DLD1 (cell line): ENCODE data around the gene MEX3C.

Experiments
- in situ Hi-C: cut with HindIII; loops from 2 replicates; pipeline ENCODE4 v1.10.0; 2017; ENCODE audit warnings: low sequenced_read_pairs

Gene MEX3C

DNA sequence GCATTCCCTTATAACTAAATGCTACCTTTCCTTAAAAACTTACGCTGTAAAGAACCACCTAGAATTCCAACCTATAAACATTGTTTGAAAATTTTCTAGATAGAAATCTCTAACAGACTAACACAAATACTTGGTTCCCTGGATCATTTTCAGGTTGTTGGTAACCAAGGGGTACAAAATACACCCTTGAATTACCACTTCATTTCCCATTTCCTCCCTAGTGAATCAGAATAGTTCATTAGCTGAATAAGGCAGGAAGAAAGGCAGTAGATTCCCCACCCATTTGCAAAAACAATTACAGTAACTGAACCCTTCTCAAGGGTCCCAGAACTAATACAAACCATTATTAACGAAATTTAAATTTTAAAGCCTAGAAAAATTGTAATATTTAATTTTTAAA lies 5.5 kb downstream of the MEX3C start:
- in situ Hi-C loops = loop anchor here (5.0 kb wide), 1 partner anchor 65 kb away; no protein-coding TSS in a partner anchor

DNA sequence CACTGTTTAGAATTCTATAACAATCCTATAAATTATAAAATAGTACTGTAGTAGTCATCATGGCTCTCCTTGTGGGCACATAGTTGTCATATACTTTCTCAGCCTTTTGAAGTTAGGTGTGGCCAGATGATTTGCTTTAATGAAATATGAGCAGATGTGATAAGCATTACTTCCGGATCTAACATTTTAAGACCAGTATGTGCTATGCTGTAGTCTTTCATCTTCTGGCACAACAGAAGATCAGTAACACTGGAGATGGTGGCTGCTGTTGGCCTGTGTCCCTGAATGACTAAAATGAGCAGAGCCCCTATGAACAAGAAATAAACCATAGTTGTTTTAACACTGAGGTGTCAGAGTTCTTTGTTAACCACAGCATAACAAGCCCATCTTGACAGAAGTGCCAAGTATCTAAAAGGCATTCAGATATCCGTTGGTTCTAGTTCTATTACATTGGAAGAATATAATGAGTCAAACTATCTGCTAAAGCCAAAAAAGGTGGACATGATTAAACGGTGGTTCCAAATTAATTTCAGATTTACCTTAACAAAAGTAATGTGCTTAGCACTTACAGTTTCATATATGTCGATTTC lies 6.3 kb downstream of the MEX3C start:
- in situ Hi-C loops = loop anchor here (5.0 kb wide), 1 partner anchor 64 kb away; no protein-coding TSS in a partner anchor

- in situ Hi-C loops = loop anchor here (5.0 kb wide), 1 partner anchor 63 kb away; no protein-coding TSS in a partner anchor
Measured at GRCh38 chr18:51190000-51190399, 7.5 kb downstream of the MEX3C start.

- in situ Hi-C loops = no loop called here
Measured at GRCh38 chr18:51188024-51188701, 9.3 kb downstream of the MEX3C start.

DNA sequence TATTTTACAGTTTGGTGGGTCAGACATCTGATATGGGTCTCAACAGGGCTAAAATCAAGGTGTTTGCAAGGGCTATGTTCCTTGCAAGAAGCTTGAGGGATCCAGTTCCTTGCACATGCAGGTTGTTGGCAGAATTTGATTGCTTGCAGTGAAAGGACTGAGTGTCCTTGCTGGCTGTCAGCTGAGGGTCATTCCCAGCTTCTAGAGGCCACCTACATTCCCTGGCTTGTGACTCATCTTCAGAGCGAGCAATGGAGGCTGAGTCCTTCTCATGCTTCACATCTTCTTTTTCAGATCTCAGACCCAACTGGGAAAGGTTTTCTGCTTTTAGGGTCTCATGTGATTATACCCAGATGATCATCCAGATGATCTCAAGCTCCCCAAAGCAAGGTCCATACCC lies 12.4 kb downstream of the MEX3C start:
- in situ Hi-C loops = no loop called here

DNA sequence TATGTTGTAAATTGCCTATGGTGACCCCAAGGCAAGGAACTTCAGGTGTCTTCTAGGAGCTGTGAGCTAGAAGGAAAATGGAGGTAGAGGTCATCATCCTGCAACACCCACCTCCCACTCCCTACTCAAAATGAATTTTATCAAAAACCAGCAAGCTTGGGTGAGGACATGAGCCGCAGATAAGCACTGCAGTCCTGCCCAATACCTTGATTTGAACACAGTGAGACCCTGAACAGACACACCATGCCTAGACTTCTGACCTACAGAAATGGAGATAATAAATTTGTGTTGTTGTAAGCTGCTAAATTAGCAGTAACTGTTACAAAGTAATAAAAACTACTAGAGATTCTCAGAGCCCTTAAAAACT lies 13.4 kb downstream of the MEX3C start:
- in situ Hi-C loops = no loop called here

GRCh38 chr18:51183372-51184090 lies 13.9 kb downstream of the MEX3C start:
- in situ Hi-C loops = no loop called here

DNA sequence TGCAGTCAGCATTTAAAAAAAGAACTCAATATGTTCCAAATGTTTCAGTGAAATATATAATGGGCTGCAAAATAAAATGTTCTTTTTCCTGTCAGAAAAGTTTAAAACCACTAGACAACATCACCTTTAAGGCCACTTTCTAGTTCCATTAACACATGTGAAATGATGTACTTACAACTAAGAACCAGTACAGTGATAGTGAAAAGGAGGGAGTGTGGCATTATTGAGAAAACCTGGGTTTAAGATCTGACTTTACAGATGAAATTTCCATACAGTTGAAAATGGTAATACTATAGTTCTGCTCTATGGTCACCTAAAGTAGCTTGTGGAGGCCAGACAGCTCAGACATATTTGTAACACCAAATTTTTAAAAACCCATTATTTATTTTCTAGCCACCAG lies 14.7 kb downstream of the MEX3C start:
- in situ Hi-C loops = no loop called here

DNA sequence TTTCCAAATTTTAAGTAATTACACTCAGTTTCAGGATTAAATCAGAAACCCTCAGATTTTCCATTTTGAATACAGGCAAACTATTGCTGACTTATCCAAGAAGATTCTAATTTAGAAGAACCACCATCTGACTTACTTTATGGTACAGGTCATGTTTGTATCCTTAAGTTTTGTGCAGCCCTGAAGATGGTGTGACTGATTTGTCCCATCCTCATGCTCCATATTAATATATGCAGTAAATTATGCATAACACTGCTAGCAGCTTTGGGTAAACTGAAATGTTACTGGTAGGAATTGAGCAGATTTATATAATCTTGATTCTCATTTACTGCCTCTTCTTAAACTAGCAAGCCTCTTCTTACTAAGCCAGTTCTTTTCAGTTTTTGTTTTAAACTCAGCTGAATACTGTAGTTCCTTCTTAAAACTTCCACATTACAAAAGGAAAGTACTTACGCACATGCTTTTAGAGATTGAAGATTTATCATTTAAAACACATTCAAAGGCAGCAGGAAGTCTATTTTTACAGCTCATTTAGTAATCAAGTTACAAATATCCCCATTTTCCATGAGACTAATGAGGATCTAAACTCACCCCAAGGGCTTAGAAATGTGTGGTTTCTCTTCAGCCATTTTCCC lies 25.7 kb downstream of the MEX3C start:
- in situ Hi-C loops = no loop called here

- in situ Hi-C loops = no loop called here
Measured at GRCh38 chr18:51171223-51171622, 26.3 kb downstream of the MEX3C start.

- in situ Hi-C loops = no loop called here
Measured at GRCh38 chr18:51170664-51171063, 26.8 kb downstream of the MEX3C start.

- in situ Hi-C loops = no loop called here
Measured at GRCh38 chr18:51169731-51170130, 27.8 kb downstream of the MEX3C start.

GRCh38 chr18:51168960-51169662 lies 28.4 kb downstream of the MEX3C start:
- in situ Hi-C loops = no loop called here

DNA sequence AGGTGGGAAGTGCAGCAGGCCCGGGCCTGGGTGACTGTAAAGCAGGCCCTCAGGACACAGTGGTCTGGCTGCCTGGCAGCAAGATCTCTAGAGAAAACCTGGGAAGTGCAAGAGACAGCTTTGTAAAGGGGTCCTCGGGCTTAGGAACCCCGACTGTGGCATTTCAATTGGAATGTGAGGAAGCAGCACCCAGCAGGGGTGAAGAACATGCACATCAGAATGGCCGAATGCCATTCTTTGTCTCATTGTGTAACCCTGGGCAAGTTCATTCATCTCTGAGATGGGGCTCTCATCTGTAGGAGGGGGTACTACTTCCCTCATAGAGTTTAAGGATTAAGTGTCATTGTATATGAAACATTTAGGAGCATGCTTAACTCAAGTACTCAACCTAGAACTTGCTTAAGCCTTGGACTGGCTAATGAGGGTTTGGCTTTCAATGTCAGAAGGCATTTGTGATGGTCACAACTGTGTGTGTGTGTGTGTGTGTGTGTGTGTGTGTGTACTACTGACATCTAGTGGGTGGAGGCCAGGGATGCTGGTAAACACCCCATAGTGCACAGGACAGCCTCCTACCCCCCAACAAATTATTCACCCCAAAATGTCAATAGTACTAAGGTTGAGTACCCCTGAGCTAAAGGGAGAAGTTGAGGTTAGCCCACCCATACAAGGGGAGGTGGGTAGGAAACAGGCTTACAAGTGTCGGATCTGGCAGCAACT lies 29.3 kb downstream of the MEX3C start:
- in situ Hi-C loops = no loop called here

GRCh38 chr18:51165296-51165695 lies 32.2 kb downstream of the MEX3C start:
- in situ Hi-C loops = no loop called here

DNA sequence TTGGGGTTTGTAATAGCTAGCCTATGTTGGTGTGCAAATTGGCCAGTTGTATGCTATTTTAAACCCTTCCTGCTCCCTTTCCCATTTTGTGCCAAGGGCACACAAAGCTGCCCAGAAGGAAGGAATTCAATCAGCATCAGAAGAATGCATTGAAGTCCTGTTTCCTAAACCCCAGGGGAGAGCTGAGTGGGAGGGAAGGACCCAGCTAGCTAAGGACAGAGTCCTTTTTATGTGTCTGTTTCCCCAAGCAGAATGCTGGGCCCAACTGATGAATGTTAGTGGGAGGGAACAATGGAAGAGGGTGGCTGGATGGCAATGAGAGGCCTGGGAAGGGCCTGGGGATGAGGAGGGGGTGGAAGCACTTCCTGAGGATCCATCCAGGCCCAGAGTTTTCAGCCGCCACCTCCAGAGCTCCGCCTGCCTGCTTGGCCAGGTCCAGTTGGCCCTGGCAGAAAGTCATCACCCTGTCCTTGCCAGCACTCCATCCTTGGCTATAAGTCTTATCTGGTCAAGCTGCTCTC lies 32.7 kb downstream of the MEX3C start:
- in situ Hi-C loops = no loop called here

DNA sequence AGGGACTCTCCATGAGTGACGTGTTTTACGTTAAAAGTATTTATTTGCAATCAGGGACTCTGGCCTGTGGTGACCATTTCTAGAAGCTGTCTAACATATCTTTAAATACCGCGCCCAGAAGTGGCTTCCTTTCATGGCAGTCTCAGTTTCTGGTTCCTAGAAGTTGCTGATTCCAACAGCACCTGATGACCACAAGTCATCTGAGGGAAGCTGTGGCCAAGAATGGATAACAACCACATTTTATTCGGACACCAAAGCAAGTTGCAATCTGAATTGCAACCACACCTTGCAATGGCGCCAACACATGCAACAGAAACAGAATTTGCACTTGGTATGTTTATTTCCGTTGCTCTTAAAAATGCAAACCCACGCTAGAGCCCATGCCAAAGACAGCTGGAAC lies 33.1 kb downstream of the MEX3C start:
- in situ Hi-C loops = no loop called here

DNA sequence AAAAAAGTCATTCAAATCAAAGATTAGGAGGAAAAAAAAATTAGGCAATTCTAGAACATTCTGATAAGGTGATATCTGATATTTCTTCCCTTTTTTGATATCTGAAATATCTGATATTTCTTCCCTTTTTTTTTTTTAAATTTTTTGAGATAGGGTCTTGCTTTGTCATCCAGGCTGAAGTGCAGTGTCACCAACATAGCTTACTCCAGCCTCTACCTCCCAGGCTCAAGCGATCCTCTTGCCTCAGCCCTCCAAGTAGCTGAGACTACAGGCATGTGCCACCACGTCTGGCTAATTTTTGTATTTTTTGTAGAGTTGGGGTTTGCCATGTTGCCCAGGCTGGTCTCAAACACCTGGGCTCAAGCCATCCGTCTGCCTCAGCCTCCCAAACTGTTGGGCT lies 33.9 kb downstream of the MEX3C start:
- in situ Hi-C loops = no loop called here

- in situ Hi-C loops = no loop called here
Measured at GRCh38 chr18:51162617-51163016, 34.9 kb downstream of the MEX3C start.

GRCh38 chr18:51160646-51161045 lies 36.8 kb downstream of the MEX3C start:
- in situ Hi-C loops = no loop called here
